Naive thymus-derived CD4-positive, alpha-beta T cell (primary cell): ENCODE measurements around the gene HSD17B14. TPM values are rescaled to one million over a fixed set of nuclear protein-coding genes. Genes with fewer than 3 reads are reported as not detected.

ENCODE experiments used
- ATAC-seq: fragments of 150-1000 bp; cut with Tn5 transposase; 2 replicates; pipeline ENCODE4 v1.10.0; 2021; ENCODE audit warnings: mild to moderate bottlenecking, moderate library complexity
- CTCF ChIA-PET: fragments of 350-600 bp; sonication (Branson Sonifier 250); formaldehyde crosslinking; loops from one replicate; lab custom pipeline; 2021; ENCODE audit warnings: antibody characterized with exemption; lab: Charles Lee
- POLR2A ChIA-PET: fragments of 350-600 bp; sonication (Branson Sonifier 250); formaldehyde crosslinking; loops from one replicate; lab custom pipeline; 2021; ENCODE audit warnings: antibody characterized with exemption, inconsistent platforms; lab: Charles Lee
- DNase-seq, 9 donors: peaks; one replicate each; pipeline versions ENCODE4 v3.0.0 to v3.0.0-alpha.2; 2020 to 2022; ENCODE audit warnings: mixed read lengths in 1 of 9
- H3K27ac ChIP-seq: one replicate; pipeline ENCODE4 v1.7.0; 2013; ENCODE audit warnings: mild to moderate bottlenecking, low read depth, low read length, moderate library complexity
- H3K27me3 ChIP-seq, 2 donors: one replicate each; pipeline ENCODE4 v1.7.0; 2013; ENCODE audit warnings: low read length in 2 of 2, mild to moderate bottlenecking in 2 of 2, moderate library complexity in 2 of 2; ENCODE audit not compliant: control insufficient read depth in 2 of 2, insufficient read depth in 2 of 2
- H3K36me3 ChIP-seq, 3 experiments: 1 replicate in 2 of 3; 2 replicates in 1 of 3; pipeline ENCODE4 v1.7.0; 2013; ENCODE audit warnings: low read length in 3 of 3, mild to moderate bottlenecking in 3 of 3, moderate library complexity in 1 of 3; ENCODE audit not compliant: insufficient read depth in 3 of 3, control insufficient read depth in 2 of 3
- H3K4me1 ChIP-seq, 2 donors: one replicate each; pipeline ENCODE4 v1.7.0; 2013; ENCODE audit warnings: low read length in 2 of 2, mild to moderate bottlenecking in 2 of 2, moderate library complexity in 1 of 2; ENCODE audit not compliant: control insufficient read depth in 2 of 2, insufficient read depth in 2 of 2
- H3K4me3 ChIP-seq: 2 replicates; pipeline ENCODE4 v1.7.0; 2013; ENCODE audit warnings: mild to moderate bottlenecking, low read length
- H3K9me3 ChIP-seq, 3 experiments: 1 replicate in 2 of 3; 2 replicates in 1 of 3; pipeline ENCODE4 v1.7.0; 2013; ENCODE audit warnings: low read length in 3 of 3; ENCODE audit not compliant: control insufficient read depth in 2 of 3
- H3K27ac Mint-ChIP-seq, 9 donors: one replicate each; pipeline ENCODE4 v1.8.0; 2020 to 2022; ENCODE audit warnings: mixed read lengths in 9 of 9, mild to moderate bottlenecking in 8 of 9, moderate library complexity in 5 of 9, inconsistent platforms in 2 of 9
- H3K27me3 Mint-ChIP-seq, 5 donors: one replicate each; pipeline ENCODE4 v1.8.0; 2021 to 2022; ENCODE audit warnings: mixed read lengths in 5 of 5, mild to moderate bottlenecking in 1 of 5
- H3K36me3 Mint-ChIP-seq, 5 donors: one replicate each; pipeline ENCODE4 v1.8.0; 2020 to 2022; ENCODE audit warnings: mixed read lengths in 5 of 5, mild to moderate bottlenecking in 3 of 5, inconsistent platforms in 1 of 5
- H3K4me1 Mint-ChIP-seq, 7 donors: one replicate each; pipeline ENCODE4 v1.8.0; 2020 to 2022; ENCODE audit warnings: mixed read lengths in 7 of 7, mild to moderate bottlenecking in 3 of 7, inconsistent platforms in 1 of 7
- H3K4me3 Mint-ChIP-seq, 10 donors: one replicate each; pipeline ENCODE4 v1.8.0; 2020 to 2022; ENCODE audit warnings: mild to moderate bottlenecking in 10 of 10, mixed read lengths in 10 of 10, moderate library complexity in 6 of 10, inconsistent platforms in 2 of 10
- H3K9me3 Mint-ChIP-seq, 11 donors: one replicate each; pipeline ENCODE4 v1.8.0; 2020 to 2022; ENCODE audit warnings: mixed read lengths in 11 of 11, mild to moderate bottlenecking in 4 of 11, inconsistent platforms in 1 of 11, moderate library complexity in 1 of 11
- intact Hi-C, 2 donors: fragments of 100-400 bp; cut with micrococcal nuclease; formaldehyde crosslinking; loops; one replicate each; pipeline ENCODE4 v1.15.1; 2023
- polyA plus RNA-seq, 2 donors: library from polyadenylated mRNA; unstranded; fragments of 300-500 nt; fragmentation: Illumina TruSeq; gene quantifications; one replicate each; pipeline ENCODE4 v1.2.3, GENCODE V29; 2021
- total RNA-seq, 6 experiments: library from RNA in 5 of 6; stranded (reverse) in 5 of 6; gene quantifications; 1 replicate in 5 of 6; 2 replicates in 1 of 6; pipeline ENCODE4 v1.2.3 and lab custom pipeline; 2021 to 2026

Gene HSD17B14
- total and polyA plus RNA-seq, 7 experiments from 2014 or later: 0.38 to 2.9 (median 1.2) TPM; not detected in 1

- Mint-ChIP-seq H3K9me3 (peaks cover 0 to 2% (median 0%) of the 10 kb centered on the region in 11 donors), H3K27ac (peak overlapping the region in 2 of 9 donors; percentile 16 to 43), H3K4me3 (no peak overlapping the region), H3K4me1 (peaks cover 1 to 17% (median 12%) of the 10 kb centered on the region in 7 donors), H3K27me3 (no peaks in the 10 kb centered on the region), H3K36me3 (no peaks in the 10 kb centered on the region)
- DNase-seq (no peak), ATAC-seq (no peak)
- Histone ChIP-seq H3K36me3 (no peaks in the 10 kb centered on the region), H3K4me3 (no peak overlapping the region), H3K9me3 (no peaks in the 10 kb centered on the region), H3K4me1 (no peaks in the 10 kb centered on the region), H3K27me3 (no peaks in the 10 kb centered on the region), H3K27ac (no peak overlapping the region)
- POLR2A ChIA-PET: no interaction called here
- CTCF ChIA-PET: interaction anchor here (1.0 kb wide), 2 partner anchors 17 to 22 kb away, joined by 3 read pairs; no protein-coding TSS in a partner anchor
- intact Hi-C loops: no loop called here
Measured at GRCh38 chr19:48817585-48818124, 18.6 kb downstream of the HSD17B14 start.

DNA sequence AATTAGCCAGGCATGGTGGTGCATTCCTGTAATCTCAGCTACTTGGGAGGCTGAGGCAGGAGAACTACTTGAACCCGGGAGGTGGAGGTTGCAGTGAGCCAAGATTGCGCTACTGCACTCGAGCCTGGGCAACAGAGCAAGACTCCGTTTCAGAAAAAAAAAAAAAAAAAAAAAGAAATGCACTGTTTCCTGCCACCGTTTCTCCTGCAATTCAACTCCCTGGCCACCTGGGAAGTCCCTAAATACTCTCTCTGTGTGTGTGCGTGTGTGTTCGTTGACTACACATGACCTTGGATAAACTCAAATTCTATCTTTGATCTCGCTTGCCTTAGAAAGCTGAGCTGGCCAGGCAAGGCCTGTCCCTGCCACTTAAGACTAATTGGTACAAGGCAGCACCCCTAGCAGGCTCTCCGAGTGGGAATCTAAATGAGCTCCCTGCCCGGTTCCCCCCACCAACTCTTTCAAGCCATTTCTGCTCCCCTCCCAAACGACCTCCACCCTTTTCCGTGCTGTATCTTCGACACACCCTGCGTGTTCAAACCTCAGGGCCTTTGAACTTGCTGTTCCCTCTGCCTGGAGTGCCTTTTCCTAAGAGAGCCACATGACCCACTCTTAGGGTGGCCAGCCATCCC lies 20.3 kb downstream of the HSD17B14 start:
- ChIA-PET CTCF (interaction anchor here (0.9 to 1.6 kb wide), 3 partner anchors 20 to 28 kb away, joined by 3 to 8 read pairs (median 5); no protein-coding TSS in a partner anchor), POLR2A (no interaction called here)
- Histone ChIP-seq H3K4me1 (no peaks in the 10 kb centered on the region), H3K36me3 (no peaks in the 10 kb centered on the region), H3K9me3 (no peaks in the 10 kb centered on the region), H3K27me3 (no peaks in the 10 kb centered on the region), H3K4me3 (no peak overlapping the region), H3K27ac (peak overlapping the region; percentile 45)
- Mint-ChIP-seq H3K4me1 (peaks cover 5 to 23% (median 18%) of the 10 kb centered on the region in 7 donors), H3K9me3 (peaks cover 0 to 2% (median 0%) of the 10 kb centered on the region in 11 donors), H3K4me3 (peak overlapping the region in 1 of 10 donors; percentile 10), H3K27me3 (no peaks in the 10 kb centered on the region), H3K36me3 (no peaks in the 10 kb centered on the region), H3K27ac (peak overlapping the region; percentile 54 to 93 (median 76))
- DNase-seq (peak in 4 of 9 donors; percentile 37 to 74 (median 54)), ATAC-seq (peak; percentile 71)
- intact Hi-C loops: no loop called here

GRCh38 chr19:48814895-48815294 lies 21.4 kb downstream of the HSD17B14 start:
- ChIA-PET POLR2A (no interaction called here), CTCF (no interaction called here)
- H3K4me1 Mint-ChIP-seq: peaks cover 11 to 31% (median 25%) of the 10 kb centered on the region in 7 donors
- peak overlapping the region in 4 of 9 donors; percentile 38 to 65 (median 46) for H3K27ac Mint-ChIP-seq
- no peak overlapping the region for H3K4me3 Mint-ChIP-seq
- H3K27me3 Mint-ChIP-seq: no peaks in the 10 kb centered on the region
- H3K36me3 Mint-ChIP-seq: no peaks in the 10 kb centered on the region
- Histone ChIP-seq H3K36me3 (peaks cover 0 to 3% (median 0%) of the 10 kb centered on the region in 3 experiments), H3K4me1 (peaks cover 4 to 8% of the 10 kb centered on the region in 2 donors), H3K4me3 (no peak overlapping the region), H3K27ac (no peak overlapping the region), H3K27me3 (no peaks in the 10 kb centered on the region), H3K9me3 (no peaks in the 10 kb centered on the region)
- intact Hi-C loops: no loop called here
- ATAC-seq (no peak), DNase-seq (no peak)
- peaks cover 0 to 2% (median 0%) of the 10 kb centered on the region in 11 donors for H3K9me3 Mint-ChIP-seq

DNA sequence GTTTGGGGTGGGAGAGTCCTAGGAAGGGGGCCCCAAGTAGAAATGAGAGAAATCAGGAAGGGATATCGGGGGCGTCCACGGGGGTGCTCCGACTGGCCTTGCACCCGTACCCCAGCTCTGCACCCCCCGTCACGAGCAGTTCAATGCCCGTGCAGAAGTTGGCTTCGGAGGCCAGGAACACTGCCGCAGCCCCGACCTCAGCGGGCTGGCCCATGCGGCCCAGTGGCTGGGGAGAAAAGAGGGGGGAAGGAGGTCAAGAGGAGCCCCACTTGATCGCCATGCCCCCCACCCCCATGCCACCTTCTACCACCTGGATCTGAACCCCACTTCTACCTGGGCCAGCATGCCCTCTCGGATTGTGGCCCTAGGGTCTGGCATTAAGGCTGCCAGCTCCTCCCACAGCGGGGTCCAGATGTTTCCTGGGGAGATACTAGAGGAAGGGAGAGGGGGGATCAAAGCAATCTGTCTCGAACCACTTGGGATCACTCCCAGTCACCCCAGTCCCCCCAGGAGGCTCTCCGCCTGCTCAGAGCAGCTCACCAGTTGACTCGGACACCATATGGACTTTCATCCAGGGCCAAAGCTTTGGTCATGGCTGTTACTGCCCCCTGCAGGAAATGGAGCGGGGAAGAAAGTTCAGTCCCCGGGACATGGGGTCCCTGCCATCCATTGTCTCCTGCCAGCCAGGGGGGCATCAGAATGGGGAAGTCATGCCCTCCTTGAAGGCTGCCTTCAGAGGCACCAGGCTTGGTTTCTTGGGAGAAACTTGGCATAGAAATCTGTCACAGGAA lies 23.0 kb downstream of the HSD17B14 start:
- Histone ChIP-seq H3K9me3 (no peaks in the 10 kb centered on the region), H3K27ac (no peak overlapping the region), H3K36me3 (peaks cover 0 to 3% (median 0%) of the 10 kb centered on the region in 3 experiments), H3K4me1 (peaks cover 10% of the 10 kb centered on the region in 2 donors), H3K27me3 (no peaks in the 10 kb centered on the region), H3K4me3 (no peak overlapping the region)
- ChIA-PET POLR2A (no interaction called here), CTCF (interaction anchor here (0.7 to 1.6 kb wide), 3 partner anchors 18 to 701 kb away, joined by 3 read pairs; no protein-coding TSS in a partner anchor)
- no peak for DNase-seq
- H3K36me3 Mint-ChIP-seq: no peaks in the 10 kb centered on the region
- peaks cover 0 to 2% (median 0%) of the 10 kb centered on the region in 11 donors for H3K9me3 Mint-ChIP-seq
- peak overlapping the region in 4 of 9 donors; percentile 54 to 78 (median 56) for H3K27ac Mint-ChIP-seq
- H3K27me3 Mint-ChIP-seq: no peaks in the 10 kb centered on the region
- peak overlapping the region in 8 of 10 donors; percentile 29 to 89 (median 79) for H3K4me3 Mint-ChIP-seq
- ATAC-seq: no peak
- peaks cover 16 to 42% (median 37%) of the 10 kb centered on the region in 7 donors for H3K4me1 Mint-ChIP-seq
- intact Hi-C loops: no loop called here

- no peaks in the 10 kb centered on the region for H3K9me3 ChIP-seq
- POLR2A ChIA-PET: interaction anchor here (0.6 to 0.7 kb wide), 2 partner anchors 59 to 174 kb away, joined by 3 read pairs; no protein-coding TSS in a partner anchor
- peak overlapping the region; percentile 40 for H3K27ac ChIP-seq
- H3K36me3 ChIP-seq: peaks cover 0 to 9% (median 0%) of the 10 kb centered on the region in 3 experiments
- peaks cover 0 to 2% (median 0%) of the 10 kb centered on the region in 11 donors for H3K9me3 Mint-ChIP-seq
- no peak overlapping the region for H3K4me3 ChIP-seq
- peaks cover 10% of the 10 kb centered on the region in 2 donors for H3K4me1 ChIP-seq
- peak overlapping the region; percentile 76 to 89 (median 82) for H3K4me3 Mint-ChIP-seq
- peaks cover 16 to 49% (median 41%) of the 10 kb centered on the region in 7 donors for H3K4me1 Mint-ChIP-seq
- no peaks in the 10 kb centered on the region for H3K27me3 Mint-ChIP-seq
- peak; percentile 65 for ATAC-seq
- CTCF ChIA-PET: interaction anchor here (0.8 to 1.6 kb wide), 2 partner anchors 17 to 155 kb away, joined by 3 read pairs; no protein-coding TSS in a partner anchor
- peak in 8 of 9 donors; percentile 25 to 68 (median 48) for DNase-seq
- H3K27me3 ChIP-seq: no peaks in the 10 kb centered on the region
- H3K36me3 Mint-ChIP-seq: peaks cover 0 to 6% (median 0%) of the 10 kb centered on the region in 5 donors
- H3K27ac Mint-ChIP-seq: peak overlapping the region; percentile 54 to 87 (median 78)
- intact Hi-C loops: no loop called here
Measured at GRCh38 chr19:48812094-48812929, 24.0 kb downstream of the HSD17B14 start.
